HG03432 (cell line): Measurements from ENCODE around the gene SATB1.

Source experiments
- ATAC-seq: cut with Tn5 transposase; IDR thresholded peaks from one replicate; pipeline ENCODE4 v1.9.1; 2021; ENCODE audit warnings: mild to moderate bottlenecking, moderate library complexity; ENCODE audit not compliant: unreplicated experiment

SATB1 gene

DNA sequence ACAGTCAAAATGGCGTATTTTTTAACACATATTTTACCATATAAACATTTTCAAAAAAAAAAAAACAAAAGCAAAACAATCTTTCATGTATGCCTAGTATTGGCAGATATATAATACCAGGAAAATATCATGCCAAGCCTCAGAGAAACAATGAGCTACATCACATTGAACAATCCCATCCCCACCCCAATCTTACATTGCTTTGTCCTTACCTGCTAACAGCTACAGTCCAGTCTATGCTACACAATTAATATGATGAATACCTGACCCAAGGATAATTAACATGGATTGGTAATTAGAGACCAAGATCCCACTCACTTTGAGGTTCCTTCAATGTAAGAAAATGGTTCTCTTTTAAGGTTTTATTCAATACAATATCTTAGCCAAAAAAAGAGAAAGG lies 7.6 kb upstream of the SATB1 start:
- ATAC-seq: no peak

DNA sequence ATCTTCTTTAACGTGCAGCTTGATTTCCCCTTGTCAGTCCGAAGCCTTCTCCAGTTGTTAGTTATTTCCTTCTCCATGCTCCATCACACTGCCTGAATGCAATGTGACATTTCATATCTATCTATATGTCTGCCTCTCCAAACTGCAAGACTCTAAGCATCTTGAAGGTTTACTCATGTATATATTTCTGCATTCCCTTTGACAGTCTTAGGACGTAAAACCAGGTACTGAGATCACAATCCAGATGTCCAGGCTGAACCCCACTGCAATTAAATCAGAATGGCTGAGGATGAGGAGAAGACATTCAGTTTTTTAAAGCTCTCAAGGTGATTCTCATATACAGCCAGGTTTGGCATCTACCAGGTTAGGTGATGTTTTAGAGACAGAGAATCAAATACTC lies 6.1 kb upstream of the SATB1 start:
- ATAC-seq: no peak

- ATAC-seq: no peak
Observed at GRCh38 chr3:18428991-18429745, 4.0 kb upstream of the SATB1 start.

GRCh38 chr3:18428036-18428435 lies 2.9 kb upstream of the SATB1 start:
- no peak for ATAC-seq

DNA sequence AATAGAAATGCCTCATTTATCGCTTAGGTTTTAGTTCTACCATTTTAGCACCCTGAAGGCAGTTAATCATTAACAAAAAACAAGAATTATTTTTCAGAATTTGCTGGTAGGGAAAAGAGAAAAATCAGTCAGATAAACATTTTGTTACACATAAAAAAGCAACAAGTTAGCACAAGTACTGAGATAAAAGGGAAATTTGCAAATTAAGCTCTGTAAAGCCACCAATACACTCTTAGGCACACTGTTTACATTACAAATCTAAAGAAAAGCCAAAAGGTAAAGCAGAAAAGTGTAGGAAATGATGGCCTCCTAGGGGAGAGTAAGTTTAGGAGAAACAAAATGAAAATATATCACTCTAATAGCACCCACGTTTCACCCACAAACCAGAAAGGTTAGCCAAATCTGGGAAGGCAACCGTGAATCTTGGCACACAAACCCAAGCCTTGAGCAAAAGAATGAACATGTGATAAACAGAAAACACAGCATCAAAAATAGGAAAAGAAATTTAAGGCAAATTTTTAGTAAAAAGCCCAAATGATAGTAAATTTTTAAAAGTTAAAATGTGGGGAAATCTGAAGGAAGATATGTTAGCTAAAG lies 1.6 kb upstream of the SATB1 start:
- no peak for ATAC-seq

DNA sequence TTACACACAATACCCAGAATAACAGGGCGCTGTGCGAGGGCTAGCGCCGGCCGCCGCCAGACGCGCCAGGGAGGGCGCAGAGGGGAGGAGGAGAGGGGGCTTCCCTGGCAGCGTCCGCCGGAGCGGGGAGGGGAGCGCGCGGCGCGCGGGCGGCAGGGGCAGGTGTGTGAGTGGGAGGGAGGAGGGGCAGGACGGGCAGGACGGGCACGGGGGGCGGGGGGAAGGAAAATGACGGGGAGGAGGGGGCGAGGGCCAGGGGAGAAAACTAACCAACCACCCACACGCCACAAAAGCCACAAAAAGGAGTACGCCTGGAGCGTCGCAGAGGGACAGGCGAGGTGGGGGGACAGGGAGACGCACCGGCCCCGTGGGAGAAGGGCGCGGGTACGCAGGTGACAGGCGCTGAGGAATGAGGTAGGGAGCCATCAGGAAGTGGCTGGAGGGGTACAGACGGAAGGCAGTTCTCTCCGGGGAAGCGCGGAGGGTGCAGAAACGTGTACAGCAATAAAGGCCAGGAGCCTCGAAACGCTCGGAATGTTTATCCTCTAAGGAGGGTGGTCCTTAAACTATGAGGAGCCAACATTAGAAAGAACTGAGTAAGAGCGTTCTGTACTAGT lies 610 bp upstream of the SATB1 start:
- ATAC-seq: peak; percentile 15

DNA sequence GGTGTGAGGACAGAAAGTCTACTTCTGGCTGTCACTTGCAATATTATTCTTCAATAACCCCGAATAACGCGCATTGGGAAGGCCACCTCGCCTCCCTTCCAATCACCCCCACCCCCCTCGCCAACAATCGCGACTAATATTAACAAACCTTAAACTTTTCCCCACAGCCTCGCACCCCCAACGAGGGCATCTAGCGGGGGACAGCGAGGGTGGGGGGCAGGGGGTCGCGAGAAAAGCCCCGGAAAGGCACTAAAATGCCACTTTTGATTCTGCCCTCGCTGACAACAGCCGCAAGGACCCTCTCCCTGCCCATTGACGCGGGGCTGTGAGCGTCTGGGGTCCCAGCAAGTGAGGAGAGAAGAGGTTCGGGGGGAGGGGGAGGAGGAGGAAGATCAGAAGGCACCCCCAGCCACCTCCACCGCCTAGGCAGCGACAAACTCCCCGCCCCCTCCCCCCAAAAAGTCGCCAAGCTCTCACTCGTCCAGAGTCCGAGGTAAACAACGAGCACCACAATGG lies 868 bp downstream of the SATB1 start:
- ATAC-seq: peak; percentile 1

DNA sequence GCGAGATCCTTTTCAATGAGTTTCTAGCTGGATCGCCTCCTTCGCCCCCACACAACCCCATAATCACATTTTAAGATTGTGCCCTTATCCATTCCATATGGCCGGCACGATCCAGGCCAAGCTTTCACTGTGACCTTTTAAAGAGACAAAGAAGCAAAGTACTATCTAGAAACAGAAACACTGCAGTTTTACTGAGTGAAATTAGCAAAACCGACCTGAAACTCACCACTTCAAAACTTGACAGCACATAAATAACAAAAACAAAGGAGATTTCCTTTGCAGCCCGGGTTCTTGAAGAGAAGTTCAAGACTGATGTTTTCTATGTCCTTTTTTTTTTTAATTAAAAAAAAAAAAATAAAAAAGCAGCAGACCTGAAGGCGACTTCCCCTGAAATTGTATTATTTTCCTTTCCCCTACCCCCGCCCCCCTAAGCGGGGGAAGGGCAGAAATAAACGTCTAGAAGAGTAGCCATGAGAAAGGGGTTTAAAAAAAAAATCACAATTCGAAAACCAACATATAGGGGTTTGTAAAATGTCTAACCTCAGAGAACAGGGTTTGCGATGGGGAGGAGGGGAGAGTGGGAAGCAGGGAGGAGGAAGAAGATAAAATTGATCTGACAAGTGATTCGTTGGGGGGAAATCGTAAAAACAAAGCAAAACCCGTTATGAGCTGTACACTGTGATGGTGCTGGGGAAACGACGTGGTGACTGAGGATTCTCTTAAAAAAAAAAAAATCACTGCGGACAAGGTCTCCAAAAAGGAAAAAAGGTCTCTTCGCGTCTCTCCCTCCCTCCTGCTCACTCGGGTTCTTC lies 1.5 kb downstream of the SATB1 start:
- peak; percentile 84 for ATAC-seq

DNA sequence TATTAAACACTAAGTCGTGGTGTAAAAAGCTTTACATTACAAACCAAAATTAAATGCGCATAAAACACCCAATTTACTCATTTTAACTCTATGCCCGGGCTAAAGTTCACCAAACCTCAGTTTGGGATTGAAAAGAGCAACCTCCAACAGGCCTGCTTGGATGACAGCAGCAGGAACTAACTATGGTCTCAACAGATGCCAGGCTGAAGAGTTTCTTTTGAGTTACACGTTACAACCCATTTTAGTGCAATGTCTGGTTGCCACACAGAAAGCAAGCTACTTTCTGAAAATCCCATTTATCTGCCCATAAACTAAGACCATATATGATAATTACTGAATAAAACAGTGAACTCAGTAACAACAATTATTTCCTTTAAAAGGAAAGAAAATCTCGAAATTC lies 2.2 kb downstream of the SATB1 start:
- no peak for ATAC-seq

DNA sequence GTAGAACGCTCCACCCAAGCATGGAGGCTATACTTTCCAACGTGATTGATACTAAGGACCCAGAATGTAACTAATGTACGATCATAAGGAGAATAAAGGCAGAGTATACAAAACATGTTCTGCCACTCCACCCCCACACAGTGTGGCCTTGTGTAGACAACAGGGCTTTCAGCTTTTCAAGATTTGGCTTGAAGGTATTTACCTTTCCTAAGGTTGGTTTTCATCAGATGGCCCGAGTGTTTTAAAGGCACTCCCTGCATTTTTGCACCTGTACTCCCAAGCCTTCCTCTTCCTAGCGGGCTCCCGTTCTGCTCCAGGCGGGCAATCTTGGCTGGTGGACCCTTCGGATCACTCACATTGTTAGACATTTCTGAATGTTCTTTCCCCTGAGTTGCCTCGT lies 4.6 kb downstream of the SATB1 start:
- no peak for ATAC-seq

- no peak for ATAC-seq
Observed at GRCh38 chr3:18419232-18419631, 5.9 kb downstream of the SATB1 start.

DNA sequence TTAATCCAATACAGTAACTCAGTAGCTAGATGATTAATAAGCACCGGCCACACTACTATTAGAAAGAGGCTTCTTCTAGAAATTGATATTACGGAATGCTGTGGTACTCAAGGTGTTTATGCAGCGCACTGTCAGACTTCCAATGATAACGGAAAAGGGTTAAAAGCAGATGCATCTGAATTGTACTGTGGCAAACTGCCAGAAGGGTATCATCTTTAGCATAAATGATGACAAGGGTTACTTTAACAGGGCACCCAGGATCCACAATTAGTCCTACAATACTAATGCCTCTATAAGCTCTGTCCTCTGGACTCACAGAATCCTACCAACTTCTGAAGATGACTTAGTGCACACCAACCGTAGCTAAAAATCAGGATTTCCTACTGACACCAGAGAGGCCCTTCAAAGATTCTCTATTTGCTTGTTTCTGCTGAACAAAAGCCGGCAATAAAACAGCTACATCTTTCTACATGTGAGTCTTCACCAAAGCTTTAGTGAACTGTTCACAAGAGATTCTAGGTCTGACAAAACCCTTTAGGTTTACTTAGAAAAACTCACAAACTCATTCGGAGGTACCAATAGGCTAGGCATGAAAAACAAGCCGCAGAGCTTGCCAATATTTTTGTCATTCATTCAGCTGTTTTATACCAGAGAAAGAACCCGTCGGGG lies 7.1 kb downstream of the SATB1 start:
- no peak for ATAC-seq

GRCh38 chr3:18416332-18416731 lies 8.8 kb downstream of the SATB1 start:
- no peak for ATAC-seq

DNA sequence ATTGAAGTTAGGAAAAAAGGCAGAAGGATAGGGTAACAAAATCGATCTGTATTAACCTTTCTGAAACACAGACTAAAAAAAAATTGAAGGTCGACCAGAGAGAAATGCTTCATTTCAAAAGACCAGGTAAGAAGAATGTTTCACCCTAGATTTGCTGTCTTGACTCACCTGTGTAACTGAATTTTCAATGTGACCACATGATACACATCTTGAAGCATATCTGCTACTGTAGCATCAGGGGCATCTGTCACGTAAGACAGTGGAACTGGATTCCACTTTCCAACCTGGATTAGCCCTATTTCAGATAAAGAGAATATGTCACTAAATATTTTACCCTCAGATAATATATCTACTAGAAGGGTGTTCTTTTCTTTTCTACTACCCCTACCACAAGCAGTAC lies 9.3 kb downstream of the SATB1 start:
- ATAC-seq: no peak

DNA sequence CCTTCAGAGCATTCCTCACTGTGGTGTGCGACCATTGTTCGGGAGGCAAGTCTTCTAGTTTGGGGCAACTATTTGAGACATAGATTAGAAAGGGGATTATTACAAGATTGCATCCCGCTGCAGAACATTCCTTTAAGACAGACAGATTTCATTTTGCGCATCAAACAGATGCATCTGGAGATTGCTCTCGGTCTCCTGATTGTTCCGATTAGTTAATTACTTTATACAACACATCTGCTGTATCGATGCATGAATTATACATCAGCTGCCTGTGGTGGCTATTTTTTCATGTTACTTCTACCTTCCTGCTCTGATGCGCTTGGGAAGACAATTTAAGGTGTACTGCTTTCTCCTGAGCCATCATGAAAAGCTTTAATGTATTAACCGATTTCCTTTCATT lies 10.0 kb downstream of the SATB1 start:
- no peak for ATAC-seq

- ATAC-seq: no peak
Observed at GRCh38 chr3:18412684-18413083, 12.5 kb downstream of the SATB1 start.

- ATAC-seq: no peak
Observed at GRCh38 chr3:18411541-18411940, 13.6 kb downstream of the SATB1 start.

- ATAC-seq: no peak
Observed at GRCh38 chr3:18410205-18410604, 14.9 kb downstream of the SATB1 start.

GRCh38 chr3:18409266-18409665 lies 15.9 kb downstream of the SATB1 start:
- no peak for ATAC-seq

DNA sequence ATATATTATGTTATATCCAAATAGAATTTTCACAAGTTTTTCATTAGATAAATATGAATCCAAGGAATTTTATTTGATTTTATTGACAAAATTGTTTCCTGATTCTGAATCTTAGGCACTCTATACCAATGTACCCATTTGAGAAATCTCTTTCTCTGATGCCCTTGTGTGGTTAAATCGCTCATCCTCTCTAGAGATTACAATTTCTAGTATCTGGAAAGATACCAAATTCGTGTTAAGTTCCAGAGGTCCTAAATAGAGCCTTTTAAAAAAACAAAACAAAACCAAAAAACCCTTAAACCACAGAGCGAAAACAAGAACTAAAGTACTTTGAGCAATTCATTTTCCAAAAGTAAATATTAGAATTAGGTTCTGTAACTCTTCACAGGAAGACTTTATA lies 20.0 kb downstream of the SATB1 start:
- ATAC-seq: no peak

GRCh38 chr3:18403061-18403460 lies 22.1 kb downstream of the SATB1 start:
- ATAC-seq: no peak
